HG02759 (cell line): Measurements from ENCODE around the gene SCARF2.

Source experiments
- ATAC-seq: cut with Tn5 transposase; IDR thresholded peaks from one replicate; pipeline ENCODE4 v1.9.1; 2021; ENCODE audit warnings: mild to moderate bottlenecking, moderate library complexity; ENCODE audit not compliant: unreplicated experiment

The SCARF2 gene

DNA sequence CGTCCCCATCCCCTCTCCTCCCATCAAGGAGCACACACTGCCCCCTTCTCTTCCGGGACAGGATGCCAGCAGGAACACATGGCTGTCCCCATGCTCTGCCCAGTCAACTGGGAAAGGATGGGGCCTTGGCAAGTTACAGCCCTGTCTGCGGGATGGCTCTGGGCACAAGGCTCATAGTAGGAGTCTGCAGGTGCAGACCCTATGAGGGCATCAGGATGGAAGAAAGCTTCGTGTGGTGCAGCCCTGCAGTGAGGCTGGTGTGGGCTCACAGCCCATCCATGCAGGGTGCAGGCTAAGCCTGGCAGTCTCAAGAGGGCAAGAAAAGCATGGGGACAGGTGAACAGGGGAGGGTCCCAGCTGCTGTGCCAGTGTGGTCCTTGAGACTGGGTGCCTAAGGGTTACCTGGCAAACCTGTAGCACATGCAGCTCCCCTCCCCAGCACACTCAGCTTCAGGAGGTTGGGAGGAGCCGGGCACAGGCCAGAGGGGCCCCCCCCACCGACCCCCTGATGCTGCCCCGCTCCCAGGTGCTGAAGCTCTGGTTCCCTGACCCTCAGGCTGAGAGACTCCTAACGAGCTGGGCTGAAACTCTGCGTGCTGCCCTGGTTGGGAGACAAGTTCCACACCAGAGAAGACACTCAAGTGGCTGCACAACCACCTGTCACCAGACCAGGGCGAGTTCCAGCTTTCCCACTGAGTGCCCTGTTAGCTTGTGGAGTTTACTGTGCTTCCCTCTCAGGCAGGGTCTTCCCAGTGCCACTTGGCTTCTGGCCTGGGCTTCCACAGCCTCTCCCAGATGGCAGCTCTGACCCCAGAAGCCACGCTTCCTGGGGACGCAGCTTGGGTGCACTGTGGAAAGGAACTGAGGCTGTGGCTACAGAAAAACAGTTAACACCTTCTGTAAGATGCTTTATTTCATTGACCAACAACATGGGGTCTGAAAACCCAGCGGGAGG is 3.3 kb upstream of the SCARF2 start:
- no peak for ATAC-seq

DNA sequence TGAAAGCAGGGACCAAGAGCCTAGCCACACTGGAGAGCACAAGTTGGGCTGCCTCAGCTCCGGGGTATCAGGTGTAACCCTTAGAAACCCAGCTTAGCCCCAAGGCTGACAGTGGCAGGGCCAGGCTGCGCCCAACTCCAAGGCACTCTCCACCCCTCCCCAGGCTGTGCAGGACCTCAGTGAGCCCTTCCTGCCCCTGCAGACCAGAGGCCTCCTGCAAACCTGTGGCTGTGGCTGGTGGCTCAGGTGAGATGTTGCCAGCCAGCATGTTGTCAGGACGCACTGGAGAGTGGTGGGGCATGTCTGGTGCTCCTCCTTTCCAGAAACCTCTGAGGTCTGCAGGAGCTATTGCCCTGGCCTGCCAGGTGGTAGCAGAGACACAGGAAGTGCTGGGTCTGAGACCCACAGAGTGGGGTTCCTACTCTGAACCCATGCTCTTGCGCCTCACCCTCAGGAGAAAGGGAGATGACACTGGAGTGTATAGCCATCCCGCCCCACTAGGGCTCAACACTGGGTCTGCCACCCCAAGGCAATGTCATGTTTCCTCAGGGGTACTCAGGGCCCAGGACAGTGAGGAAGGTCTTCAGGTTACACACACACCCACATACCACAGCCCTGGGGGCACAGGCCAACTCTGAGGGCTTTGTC is 2.4 kb upstream of the SCARF2 start:
- ATAC-seq, result no peak

DNA sequence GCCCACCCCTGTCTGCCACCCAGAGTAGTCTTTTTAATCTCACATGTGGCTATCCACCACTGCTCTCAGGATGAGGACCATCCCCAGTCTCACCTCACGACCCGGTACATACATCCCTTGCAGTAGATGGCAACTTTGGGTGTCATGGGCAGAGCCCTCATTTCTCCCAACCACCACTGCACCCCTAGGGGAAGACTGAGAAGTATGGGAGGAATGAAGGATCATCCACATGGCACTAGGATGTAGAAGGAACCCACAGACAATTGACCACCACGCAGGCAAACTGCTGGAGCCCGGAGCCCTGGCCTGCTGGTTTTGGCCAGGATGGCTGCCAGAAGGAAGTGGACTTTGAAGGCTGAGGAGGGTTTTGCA is 1.9 kb upstream of the SCARF2 start:
- no peak for ATAC-seq

DNA sequence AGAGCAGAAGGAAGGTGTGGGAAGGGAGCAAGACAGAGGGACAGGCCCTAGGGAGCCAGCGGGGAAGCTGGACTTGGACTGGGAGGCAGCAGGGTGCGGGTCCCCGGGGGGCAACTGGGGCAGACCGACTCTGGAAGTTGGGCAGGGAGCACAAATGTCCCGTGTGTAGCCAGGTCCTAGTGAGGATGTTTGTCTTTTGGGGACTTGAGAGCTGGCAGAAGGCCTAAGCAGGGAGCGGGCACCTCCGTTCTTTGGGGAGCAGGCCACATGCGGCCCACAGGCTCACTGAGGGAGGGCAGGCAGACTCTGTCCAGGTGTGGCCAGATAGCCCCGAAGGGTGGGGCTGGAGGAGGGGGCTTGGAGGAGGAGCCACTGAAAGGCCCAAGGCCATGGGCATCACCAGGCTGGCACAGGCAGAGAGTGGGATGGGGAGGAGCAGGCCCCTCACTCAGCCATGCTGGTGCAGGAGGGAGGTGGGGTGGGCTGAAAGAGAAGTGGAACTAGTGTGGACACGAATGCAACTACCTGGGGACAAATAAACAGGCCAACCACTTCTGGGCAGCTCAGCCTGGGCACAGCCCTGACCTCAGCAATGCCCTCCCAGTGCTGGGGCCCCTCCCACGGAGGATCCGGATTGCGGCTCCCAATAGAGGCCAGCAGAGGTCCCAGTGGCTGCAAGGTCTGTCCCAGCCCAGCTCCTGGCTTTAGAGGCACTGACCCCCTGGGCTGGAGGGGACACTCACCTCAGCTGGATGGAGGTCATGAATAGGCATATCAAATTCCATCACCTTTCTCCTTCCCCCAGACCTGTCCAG is 1.3 kb upstream of the SCARF2 start:
- ATAC-seq, result no peak

DNA sequence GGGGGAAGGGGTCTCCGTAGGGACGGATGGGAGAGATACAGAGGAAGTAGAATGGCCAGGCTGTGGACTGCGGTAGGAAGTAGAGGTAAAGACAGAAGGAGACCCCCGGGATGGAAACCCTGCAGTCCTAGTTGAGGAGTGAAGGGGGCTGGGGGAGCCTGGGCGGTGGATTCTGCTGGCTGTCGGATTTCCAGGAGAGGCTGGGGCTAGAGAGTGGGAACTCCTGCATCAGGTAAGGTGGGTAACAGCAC is 727 bp upstream of the SCARF2 start:
- no peak for ATAC-seq

DNA sequence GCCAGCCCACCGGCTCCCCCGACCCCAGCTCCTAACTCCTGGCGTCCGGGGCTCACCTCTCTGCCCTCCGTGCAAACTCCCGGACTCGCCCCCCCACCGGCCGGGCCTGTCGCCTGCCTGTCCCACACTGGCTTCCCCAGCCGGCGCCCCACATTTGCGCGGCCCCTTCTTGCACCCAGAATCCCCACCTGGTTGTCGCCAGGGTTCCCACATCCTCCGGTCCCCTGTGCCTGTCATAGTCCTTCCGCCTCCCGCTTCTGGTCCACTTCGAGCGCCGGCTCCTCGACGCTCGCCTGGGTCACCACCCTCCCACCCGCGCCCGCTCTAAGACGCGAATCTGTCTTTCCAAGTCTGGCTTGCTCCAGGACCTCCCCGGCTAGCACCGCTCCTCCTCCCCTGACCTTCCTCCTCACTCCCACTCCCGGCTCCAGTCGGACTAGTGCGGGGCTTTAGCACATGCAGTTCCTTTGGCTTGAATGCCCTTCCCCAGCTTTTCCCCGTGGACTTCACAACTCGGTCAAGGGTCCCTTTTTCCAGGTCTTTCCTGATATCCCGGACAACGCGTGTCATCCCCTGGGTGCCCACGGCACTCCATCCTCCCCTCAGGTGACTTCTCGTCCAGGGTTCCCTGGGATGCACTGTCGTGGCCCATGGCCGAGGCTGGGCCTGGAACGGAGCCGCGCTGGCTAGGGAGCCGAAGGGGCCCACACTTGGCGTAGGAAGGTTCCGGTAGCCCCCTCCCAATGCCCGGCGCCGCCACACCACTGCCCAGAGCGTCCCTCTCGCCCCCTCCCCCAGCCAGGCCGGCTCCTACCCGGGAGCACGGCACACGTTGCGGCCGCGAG is 635 bp downstream of the SCARF2 start:
- ATAC-seq, result no peak

DNA sequence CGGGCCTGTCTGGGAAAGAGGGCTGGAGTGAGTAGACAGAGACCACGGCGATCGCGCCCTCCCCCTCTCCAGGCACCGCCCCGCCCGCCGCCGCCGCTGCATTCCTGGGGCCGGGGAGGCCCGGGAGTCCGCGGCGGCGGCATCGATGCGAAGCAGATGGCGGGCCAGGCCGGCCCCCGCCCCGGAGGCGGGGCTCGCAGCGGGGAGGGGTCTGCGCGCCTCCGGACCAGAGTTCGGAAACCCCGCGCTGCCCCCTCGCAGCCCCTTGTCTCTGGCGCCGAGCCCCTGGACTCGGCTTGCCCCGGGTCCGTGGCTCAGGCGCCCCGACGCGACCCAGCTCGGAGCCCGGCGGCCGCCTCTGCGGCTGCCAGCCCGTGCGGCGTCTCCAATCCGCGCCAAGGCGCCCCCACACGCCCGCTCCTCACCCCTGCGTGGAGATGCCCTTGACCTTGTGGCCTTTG is 1.3 kb downstream of the SCARF2 start:
- no peak for ATAC-seq

DNA sequence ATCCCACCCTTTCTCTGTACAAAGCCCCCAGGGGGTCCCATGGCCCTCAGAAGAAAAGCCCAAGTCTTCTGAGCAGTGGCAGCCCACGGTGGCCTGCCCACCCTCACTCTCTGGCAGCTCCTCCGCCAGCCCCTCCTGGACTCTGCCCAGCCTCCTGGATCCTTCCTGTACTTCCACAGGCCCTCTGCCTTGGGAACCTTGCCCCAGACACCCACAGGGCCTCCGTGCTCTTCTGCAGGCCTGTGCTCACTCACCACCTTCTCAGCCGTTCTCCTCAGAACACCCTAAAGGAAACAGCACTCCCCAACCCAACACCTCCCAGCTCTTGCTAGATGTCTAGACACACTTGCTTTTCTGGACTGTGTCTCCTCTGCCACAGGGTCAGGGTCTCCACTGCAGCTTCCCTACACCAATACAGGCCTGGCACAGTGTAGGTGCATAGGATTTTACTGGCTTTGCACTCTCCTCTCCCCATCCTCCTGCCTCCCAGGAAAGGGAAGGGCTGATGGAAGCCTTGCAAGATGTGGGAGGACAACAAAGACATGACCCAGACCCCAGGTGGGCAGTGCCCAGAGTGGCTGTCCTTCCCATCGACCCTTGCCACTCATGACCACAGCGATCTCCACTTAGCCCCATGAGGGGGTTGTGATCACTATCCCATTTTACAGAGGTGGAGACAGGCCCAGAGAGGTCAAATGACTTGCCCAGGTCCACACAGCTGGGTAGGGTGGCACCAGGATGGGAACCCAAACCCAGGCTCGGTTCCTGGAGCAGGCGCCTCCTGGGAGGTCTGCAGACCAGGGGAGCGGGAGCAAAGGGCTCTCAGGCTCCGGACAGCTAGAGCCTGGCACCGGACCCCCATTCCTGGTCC is 2.0 kb downstream of the SCARF2 start:
- no peak for ATAC-seq

DNA sequence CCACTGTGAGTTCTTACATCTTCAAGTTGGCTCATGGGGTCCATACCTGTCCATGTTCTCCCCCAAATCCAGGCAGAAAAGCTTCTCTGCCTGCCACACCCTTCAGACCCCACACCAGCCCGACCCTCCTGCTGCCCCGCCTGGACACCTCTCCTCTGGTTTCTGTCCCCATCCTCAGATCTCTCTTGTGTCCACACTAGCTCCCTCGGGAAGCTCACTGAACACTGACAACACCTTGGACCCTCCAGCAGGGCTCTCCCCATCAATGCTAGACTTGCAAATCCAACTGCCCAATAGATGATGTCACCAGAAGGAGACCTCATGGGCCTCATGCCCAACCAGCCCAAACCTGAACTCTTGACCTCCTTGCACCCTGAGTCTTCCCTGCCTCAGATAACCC is 2.9 kb downstream of the SCARF2 start:
- no peak for ATAC-seq

DNA sequence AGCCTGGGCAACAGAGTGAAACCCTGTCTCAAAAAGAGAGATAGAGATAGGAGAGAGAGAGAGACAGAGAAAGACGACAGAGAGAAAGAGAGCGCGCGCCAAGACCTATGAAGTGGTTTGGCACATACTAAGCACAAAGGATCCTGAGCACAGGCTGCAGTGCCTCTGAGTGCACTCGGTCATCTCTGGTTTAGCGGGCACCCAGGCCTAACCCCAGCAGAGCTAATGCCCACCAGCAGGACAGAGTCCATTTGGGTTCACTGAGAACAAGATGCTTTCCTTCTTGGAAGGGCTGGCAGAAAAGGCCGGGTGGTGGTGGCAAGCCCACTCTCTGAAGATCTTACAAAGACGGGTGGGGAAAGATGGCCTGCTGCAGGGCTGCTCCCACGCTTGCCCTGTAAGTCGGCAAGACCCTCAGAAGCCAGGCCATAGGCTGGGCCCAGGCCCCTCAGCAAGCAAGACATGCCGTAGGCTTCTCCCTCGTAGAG is 3.3 kb downstream of the SCARF2 start:
- ATAC-seq, result no peak

DNA sequence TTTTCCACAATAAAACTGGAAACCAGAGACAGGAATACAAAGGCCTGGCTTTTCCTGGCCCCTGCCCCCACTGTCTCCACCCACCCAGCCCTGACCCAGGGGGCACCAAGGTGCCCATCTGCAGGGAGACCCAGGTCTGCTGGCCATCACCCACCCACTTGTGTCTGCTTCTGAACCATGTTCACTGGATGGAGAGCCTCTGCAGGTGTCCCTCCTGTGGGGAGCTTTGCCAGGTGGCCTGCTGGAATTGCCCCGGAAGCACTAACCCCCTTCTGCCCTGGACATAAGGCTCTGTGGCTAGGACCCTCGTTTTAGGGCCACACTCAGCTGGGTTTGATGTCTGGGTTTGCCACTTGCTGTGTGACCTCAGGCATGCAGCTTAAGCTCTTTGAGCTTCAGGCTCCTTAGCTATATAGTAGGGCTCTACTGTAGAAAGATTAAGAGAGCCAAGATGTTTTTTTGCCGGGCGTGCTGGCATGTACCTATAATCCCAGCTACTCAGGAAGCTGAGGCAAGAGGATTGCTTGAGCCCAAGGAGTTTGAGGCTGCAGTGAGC is 3.9 kb downstream of the SCARF2 start:
- no peak for ATAC-seq

DNA sequence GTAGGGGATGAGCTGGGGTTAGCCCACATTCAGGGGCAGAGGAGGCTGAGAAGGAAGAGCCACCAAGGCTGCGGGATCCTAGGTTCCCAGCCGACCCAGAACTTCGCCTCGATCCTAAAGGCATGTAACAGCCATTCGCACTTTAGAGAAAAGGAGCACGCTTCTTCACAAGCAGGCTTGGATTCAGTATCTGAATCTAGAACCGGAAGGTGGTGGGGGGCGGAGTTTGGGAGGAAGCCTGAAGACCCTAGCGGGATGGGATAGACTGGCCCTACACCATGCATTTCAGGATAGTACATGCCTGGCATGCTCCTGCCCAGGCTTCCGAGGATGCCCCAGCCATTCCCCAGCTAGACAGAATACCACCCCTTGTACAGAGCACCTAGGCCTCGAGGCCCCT is 4.4 kb downstream of the SCARF2 start:
- ATAC-seq, result no peak

DNA sequence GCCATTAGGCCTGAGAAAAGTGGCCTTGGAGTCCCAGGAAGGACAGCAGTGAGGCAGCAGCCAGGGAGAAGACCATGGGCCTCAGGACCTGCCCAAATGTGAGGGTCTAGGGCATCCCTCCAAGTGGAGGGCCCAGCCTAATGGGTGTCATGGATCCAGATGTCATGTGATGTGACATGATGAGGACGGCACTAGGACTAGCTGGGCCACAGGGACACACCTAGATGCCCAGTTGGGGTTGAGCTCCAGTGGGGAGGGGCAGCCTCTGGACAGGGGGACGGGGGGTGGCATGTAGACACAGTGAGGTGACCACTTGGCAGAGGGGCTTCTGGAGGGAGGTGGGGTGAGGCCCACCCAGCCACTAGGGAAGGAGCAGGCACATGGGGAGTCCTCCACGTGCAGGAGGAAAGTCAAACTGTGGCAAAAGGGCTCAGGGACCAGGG is 5.4 kb downstream of the SCARF2 start:
- no peak for ATAC-seq

DNA sequence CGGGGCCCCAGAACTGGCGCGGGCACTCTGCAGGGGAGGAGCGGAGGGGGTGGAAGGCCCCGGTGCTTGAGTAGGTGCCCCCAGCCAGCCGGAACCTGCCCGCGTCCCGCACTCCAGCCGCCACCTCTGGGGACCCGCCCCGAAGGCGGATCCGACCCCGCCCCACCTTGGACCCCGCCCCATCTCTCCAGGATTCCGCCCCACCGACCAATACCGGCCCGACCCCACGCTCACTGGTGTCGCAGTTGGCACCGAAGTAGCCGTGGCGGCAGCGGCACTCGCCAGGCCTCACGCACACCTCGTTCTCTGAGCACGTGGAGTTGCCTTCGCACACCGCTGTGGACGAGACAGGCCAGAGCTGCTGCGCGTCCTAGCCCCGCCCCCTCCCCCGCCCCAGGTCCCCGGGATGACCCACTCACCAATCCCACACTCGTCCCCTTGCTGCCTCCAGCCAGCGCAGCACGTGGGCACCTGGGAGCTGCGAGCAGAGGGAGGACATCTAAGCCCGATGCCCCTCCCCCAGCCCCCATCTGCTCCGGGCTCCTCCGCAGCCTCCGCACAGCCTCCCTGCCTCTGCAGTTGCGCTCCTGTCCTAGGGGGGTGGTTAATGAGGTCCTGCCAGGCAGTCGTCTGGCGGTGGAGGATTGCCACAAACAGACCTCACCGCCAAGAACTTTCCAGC is 6.0 kb downstream of the SCARF2 start:
- ATAC-seq, result no peak

DNA sequence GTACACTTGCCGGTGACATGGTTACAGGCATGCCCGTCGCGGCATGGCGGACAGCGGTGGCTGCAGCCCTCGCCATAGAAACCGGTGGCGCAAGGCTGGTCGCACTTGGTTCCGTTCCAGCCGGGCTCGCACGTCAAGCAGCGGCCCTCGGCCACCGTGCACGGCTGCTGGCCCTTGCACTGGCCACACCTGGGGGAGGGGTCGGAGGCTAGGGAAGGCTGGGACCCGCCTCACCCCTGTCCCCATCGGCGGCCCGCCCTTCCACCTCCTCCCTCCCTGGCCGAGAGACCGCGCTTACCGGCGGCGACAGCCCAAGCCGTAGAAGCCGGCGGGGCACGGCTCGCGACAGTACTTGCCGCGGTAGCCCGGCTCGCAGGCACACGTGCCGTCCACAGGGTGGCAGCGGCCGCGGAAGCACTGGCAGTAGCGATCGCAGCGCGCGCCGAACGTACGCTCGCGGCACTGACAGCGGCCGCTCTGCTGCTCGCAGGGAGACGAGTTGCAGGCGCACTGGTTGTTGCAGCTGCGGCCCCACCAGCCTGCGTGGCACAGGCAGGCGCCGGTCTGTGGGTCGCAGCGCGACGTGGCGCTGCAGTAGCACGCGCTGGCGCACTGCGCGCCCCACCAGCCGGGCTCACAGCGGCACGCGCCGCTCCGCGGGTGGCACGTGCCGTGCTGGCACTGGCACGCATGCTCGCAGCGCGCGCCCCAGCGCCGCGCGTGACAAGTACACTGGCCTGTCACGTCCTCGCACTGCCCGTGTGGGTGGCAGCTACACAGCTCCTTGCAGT is 6.7 kb downstream of the SCARF2 start:
- ATAC-seq, result no peak

DNA sequence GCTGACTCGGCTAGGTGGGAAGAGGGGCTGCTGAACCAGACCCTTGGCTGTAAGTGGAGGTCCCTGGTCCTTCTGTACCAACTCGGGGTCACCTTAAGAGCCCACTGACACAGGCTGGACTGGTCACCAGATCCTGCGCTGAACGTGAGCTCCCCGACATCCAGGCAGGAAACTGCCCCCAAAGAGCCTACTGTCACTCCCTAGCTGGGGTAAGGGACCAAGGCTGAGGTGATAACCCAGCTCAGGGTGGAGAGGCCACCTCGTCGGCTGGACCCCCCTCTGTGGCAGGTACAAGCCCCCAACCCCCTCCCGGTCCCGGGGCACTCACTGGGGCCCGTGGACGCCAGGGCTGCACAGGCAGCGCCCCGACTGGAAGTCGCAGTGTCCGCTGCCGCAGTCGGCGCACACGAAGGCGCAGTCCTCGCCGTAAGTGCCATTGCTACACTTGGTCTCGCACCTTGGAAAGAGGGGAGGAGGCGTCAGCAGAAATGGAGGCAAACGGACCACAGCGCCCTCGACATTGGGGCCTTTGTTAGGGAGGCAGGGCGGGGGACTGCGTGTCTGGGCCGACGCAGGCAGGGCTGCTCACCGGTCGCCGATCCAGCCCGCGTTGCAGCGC is 7.4 kb downstream of the SCARF2 start:
- ATAC-seq, result no peak

DNA sequence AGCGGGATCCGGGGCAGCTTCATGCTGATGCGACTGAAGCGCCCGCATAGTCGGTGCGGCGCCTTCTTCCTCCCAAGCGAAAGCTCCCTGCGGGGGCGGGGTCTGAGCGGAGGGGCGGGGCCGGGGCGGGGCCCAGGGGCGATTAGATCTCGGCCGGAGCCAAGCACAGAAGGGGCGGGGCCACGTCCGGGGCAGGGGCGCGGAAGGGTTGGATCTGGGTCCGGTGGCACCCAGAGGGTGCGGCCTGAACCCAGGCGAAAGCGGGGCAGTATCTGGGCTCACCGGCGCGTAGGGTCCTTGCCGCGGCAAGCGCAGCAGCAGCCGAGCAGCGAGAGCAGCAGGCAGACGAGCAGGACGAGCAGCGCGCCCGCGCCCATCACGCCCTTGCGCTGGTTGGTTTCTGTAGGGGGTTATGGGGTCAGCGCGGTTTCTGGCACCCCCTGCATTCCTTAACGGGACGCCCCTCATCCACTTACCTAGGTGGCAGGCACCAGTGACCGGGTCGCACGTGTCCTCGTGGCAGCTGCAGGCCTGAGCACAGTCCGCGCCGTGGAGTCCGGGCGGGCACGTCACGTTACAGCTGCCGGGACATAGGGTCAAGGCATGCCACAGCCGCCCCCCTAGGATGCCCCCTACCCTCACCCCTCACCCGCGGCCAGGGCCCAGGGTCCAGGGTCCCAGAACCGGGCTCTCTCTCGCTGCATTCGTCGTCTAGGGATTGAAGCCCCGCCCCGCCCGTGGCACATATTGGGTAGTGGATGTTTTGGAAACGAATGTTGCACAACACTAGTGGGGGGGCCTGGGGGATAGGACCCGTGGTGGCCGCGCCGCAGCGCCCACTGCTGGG is 8.1 kb downstream of the SCARF2 start:
- ATAC-seq, result peak; percentile 58
